ENCODE data around the gene CNNM4.

Gene CNNM4

GRCh38 chr2:96859099-96859649, 98.5 kb downstream of the CNNM4 start:
- Histone ChIP-seq H3K9me2 (replicated peaks; ENCODE audit: low read depth, low read length) (no peaks in the 10 kb centered on the region), H3F3A (ENCODE audit: low read depth) (no peaks in the 10 kb centered on the region), H3K9me3 (ENCODE audit: insufficient read depth, low read depth, low read length) (no peaks in the 10 kb centered on the region), H3K4me3 (ENCODE audit: low read length, poor library complexity, severe bottlenecking) (no peak overlapping the region), H3K36me3 (ENCODE audit: insufficient read depth, low read length) (peaks cover 28% of the 10 kb centered on the region; the same call in 1 of the 2 replicates), H3K9ac (ENCODE audit: low read depth, low read length, poor library complexity, severe bottlenecking) (no peak overlapping the region), H3K4me2 (ENCODE audit: low read depth, low read length, poor library complexity, severe bottlenecking) (peak overlapping the region; percentile 60), H2AFZ (ENCODE audit: low read length) (no peak overlapping the region), H3K4me1 (ENCODE audit: insufficient read depth, low read length, poor library complexity, severe bottlenecking) (peaks cover 27% of the 10 kb centered on the region), H3K79me2 (ENCODE audit: insufficient read depth, low read length) (peaks cover 34% of the 10 kb centered on the region), H4K20me1 (ENCODE audit: insufficient read depth, low read length, poor library complexity, severe bottlenecking) (peaks cover 10% of the 10 kb centered on the region), H3K27me3 (ENCODE audit: insufficient read depth, low read length, poor library complexity, severe bottlenecking) (no peaks in the 10 kb centered on the region)
- TF ChIP-seq CTCF (conservative IDR thresholded peaks at IDR 0.05; ENCODE audit: low read length): no peak
- TF ChIP-seq EZH2phosphoT487 (IDR thresholded peaks at IDR 0.05; ENCODE audit: borderline replicate concordance): no peak

GRCh38 chr2:96859681-96860064, 99.0 kb downstream of the CNNM4 start:
- Histone ChIP-seq H3K4me3 (ENCODE audit: low read length, poor library complexity, severe bottlenecking) (no peak overlapping the region), H3K9ac (ENCODE audit: low read depth, low read length, poor library complexity, severe bottlenecking) (no peak overlapping the region), H3K9me2 (replicated peaks; ENCODE audit: low read depth, low read length) (no peaks in the 10 kb centered on the region), H3K79me2 (ENCODE audit: insufficient read depth, low read length) (peaks cover 33% of the 10 kb centered on the region), H3K9me3 (ENCODE audit: insufficient read depth, low read depth, low read length) (no peaks in the 10 kb centered on the region), H3K36me3 (ENCODE audit: insufficient read depth, low read length) (peaks cover 32% of the 10 kb centered on the region; the same call in 1 of the 2 replicates), H4K20me1 (ENCODE audit: insufficient read depth, low read length, poor library complexity, severe bottlenecking) (peaks cover 14% of the 10 kb centered on the region), H2AFZ (ENCODE audit: low read length) (no peak overlapping the region), H3K4me2 (ENCODE audit: low read depth, low read length, poor library complexity, severe bottlenecking) (peak overlapping the region; percentile 60), H3K27me3 (ENCODE audit: insufficient read depth, low read length, poor library complexity, severe bottlenecking) (no peaks in the 10 kb centered on the region), H3F3A (ENCODE audit: low read depth) (no peaks in the 10 kb centered on the region), H3K4me1 (ENCODE audit: insufficient read depth, low read length, poor library complexity, severe bottlenecking) (peaks cover 27% of the 10 kb centered on the region)
- TF ChIP-seq CTCF (conservative IDR thresholded peaks at IDR 0.05; ENCODE audit: low read length) (no peak), EZH2phosphoT487 (IDR thresholded peaks at IDR 0.05; ENCODE audit: borderline replicate concordance) (no peak)

- no peak overlapping the region for H3K9ac ChIP-seq (ENCODE audit: low read depth, low read length, poor library complexity, severe bottlenecking)
- H4K20me1 ChIP-seq (ENCODE audit: insufficient read depth, low read length, poor library complexity, severe bottlenecking): peaks cover 21% of the 10 kb centered on the region
- H3K27me3 ChIP-seq (ENCODE audit: insufficient read depth, low read length, poor library complexity, severe bottlenecking): no peaks in the 10 kb centered on the region
- H2AFZ ChIP-seq (ENCODE audit: low read length): no peak overlapping the region
- TF ChIP-seq EZH2phosphoT487 (IDR thresholded peaks at IDR 0.05; ENCODE audit: borderline replicate concordance) (no peak), CTCF (conservative IDR thresholded peaks at IDR 0.05; ENCODE audit: low read length) (no peak)
- peaks cover 33% of the 10 kb centered on the region for H3K79me2 ChIP-seq (ENCODE audit: insufficient read depth, low read length)
- H3K9me3 ChIP-seq (ENCODE audit: insufficient read depth, low read depth, low read length): no peaks in the 10 kb centered on the region
- H3F3A ChIP-seq (ENCODE audit: low read depth): no peaks in the 10 kb centered on the region
- no peak overlapping the region for H3K4me2 ChIP-seq (ENCODE audit: low read depth, low read length, poor library complexity, severe bottlenecking)
- H3K36me3 ChIP-seq (ENCODE audit: insufficient read depth, low read length): peaks cover 38% of the 10 kb centered on the region; the same call in 1 of the 2 replicates
- H3K4me1 ChIP-seq (ENCODE audit: insufficient read depth, low read length, poor library complexity, severe bottlenecking): peaks cover 23% of the 10 kb centered on the region
- H3K4me3 ChIP-seq (ENCODE audit: low read length, poor library complexity, severe bottlenecking): no peak overlapping the region
- no peaks in the 10 kb centered on the region for H3K9me2 ChIP-seq (replicated peaks; ENCODE audit: low read depth, low read length)
These were observed 99.6 kb downstream of the CNNM4 start for GRCh38 chr2:96860065-96861029.

Measured in Loucy (cell line).